ENCODE data around the gene SPATA22. TPM values are rescaled to one million over a fixed set of nuclear protein-coding genes. Genes with fewer than 3 reads are reported as not detected.

SPATA22 gene
- total RNA-seq, 1 donor: 2.2 TPM

DNA sequence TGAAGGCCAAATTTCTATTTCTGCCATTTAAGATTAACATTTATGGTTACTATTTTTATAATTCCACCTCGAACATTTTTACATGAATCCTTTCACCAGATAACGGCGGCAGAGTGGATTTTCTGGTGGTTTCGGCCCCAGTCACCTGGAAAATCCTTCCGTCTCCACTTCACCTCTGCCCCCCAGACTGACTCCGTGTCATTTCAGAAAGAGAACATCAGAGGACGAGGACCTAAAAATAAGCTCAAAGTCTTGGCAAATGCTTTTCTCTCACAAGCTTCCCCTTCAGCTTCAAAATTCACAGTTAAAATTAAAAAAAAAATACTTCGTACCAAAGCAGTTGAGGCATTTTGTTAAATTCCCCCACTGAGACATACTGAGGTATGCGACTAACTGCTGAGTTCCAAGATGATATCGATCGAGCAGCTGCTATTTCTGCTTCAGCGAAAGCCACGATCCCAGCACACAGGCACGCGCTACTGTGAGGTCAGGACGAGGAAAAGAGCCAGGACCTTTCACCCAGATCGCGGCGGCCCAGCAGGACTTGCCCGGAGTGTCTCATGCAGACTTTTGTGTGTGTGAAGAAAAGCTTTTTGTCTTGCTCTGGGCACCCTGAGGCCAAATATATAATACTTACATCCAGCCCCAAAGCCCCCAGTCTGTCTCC is 41.0 kb upstream of the SPATA22 start:
- Histone ChIP-seq H3K36me3 (ENCODE audit: insufficient read depth, low read length) (no peaks in the 10 kb centered on the region), H2AFZ (ENCODE audit: low read length) (peak overlapping the region; percentile 52), H3K4me1 (ENCODE audit: insufficient read depth, low read length) (peaks cover 9% of the 10 kb centered on the region), H3K9me3 (ENCODE audit: low read depth, low read length) (no peaks in the 10 kb centered on the region), H3K79me2 (ENCODE audit: insufficient read depth, low read length) (no peaks in the 10 kb centered on the region), H3K27ac (ENCODE audit: low read depth, low read length) (no peak overlapping the region), H3K4me3 (ENCODE audit: insufficient read depth, low read length) (peak overlapping the region; percentile 41), H4K20me1 (ENCODE audit: insufficient read depth, low read length) (no peaks in the 10 kb centered on the region), H3K4me2 (ENCODE audit: insufficient read depth, low read length) (peak overlapping the region; percentile 73), H3K27me3 (ENCODE audit: insufficient read depth, low read length) (no peaks in the 10 kb centered on the region)
- TF ChIP-seq CTCF (IDR thresholded peaks at IDR 0.05; ENCODE audit: extremely low read depth, low read depth, low read length): no peak
- DNase-seq (ENCODE audit: insufficient read length, low spot score, missing footprints): peak; percentile 94

DNA sequence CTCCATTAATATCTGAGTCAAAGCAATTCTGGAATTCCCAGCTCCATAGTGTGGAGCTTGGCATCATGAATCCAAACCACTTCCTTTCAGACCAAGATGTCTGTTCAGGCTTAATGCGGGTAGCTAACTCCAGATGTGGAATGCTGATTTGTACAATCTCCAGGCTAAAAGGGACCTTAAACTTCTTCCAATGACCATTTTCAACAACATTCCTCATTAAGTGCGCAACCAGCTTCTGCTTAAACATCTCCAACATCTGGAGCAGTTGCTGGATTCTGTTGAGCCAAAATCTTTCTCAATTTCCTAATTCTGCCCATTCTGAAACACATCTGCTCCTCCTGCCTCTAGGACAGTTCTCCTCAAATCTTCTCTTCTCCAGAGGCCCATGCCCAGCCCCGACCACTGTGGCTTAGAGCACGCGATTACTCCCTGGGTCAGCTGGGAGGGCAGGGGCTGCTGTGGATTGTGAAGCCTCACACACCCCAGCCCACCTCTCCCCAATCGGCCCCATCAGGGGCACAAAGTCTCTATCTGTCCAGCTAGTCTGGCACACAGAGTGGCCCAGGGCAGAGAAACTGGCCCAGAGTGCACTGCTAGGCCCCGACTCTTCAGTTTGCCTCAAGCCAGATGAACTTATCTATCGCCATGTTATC is 40.4 kb upstream of the SPATA22 start:
- no peak overlapping the region for H3K4me2 ChIP-seq (ENCODE audit: insufficient read depth, low read length)

GRCh38 chr17:3510090-3510489 is 38.5 kb upstream of the SPATA22 start:
- Histone ChIP-seq H3K27me3 (ENCODE audit: insufficient read depth, low read length) (no peaks in the 10 kb centered on the region), H2AFZ (ENCODE audit: low read length) (no peak overlapping the region), H3K27ac (ENCODE audit: low read depth, low read length) (no peak overlapping the region), H4K20me1 (ENCODE audit: insufficient read depth, low read length) (no peaks in the 10 kb centered on the region), H3K4me3 (ENCODE audit: insufficient read depth, low read length) (no peak overlapping the region), H3K9me3 (ENCODE audit: low read depth, low read length) (no peaks in the 10 kb centered on the region), H3K79me2 (ENCODE audit: insufficient read depth, low read length) (no peaks in the 10 kb centered on the region), H3K36me3 (ENCODE audit: insufficient read depth, low read length) (no peaks in the 10 kb centered on the region), H3K4me2 (ENCODE audit: insufficient read depth, low read length) (no peak overlapping the region), H3K4me1 (ENCODE audit: insufficient read depth, low read length) (peaks cover 9% of the 10 kb centered on the region)
- DNase-seq (ENCODE audit: insufficient read length, low spot score, missing footprints): no peak
- TF ChIP-seq CTCF (IDR thresholded peaks at IDR 0.05; ENCODE audit: extremely low read depth, low read depth, low read length): no peak

More for the DNA sequence above, 40.4 kb upstream of the SPATA22 start:
- no peak overlapping the region for H3K4me3 ChIP-seq (ENCODE audit: insufficient read depth, low read length)
- H3K27ac ChIP-seq (ENCODE audit: low read depth, low read length): no peak overlapping the region
- no peaks in the 10 kb centered on the region for H3K27me3 ChIP-seq (ENCODE audit: insufficient read depth, low read length)
- no peaks in the 10 kb centered on the region for H3K9me3 ChIP-seq (ENCODE audit: low read depth, low read length)
- H4K20me1 ChIP-seq (ENCODE audit: insufficient read depth, low read length): no peaks in the 10 kb centered on the region
- DNase-seq (ENCODE audit: insufficient read length, low spot score, missing footprints): no peak
- H3K4me1 ChIP-seq (ENCODE audit: insufficient read depth, low read length): peaks cover 9% of the 10 kb centered on the region
- no peaks in the 10 kb centered on the region for H3K36me3 ChIP-seq (ENCODE audit: insufficient read depth, low read length)
- peak overlapping the region; percentile 52 for H2AFZ ChIP-seq (ENCODE audit: low read length)
- no peaks in the 10 kb centered on the region for H3K79me2 ChIP-seq (ENCODE audit: insufficient read depth, low read length)
- TF ChIP-seq CTCF (IDR thresholded peaks at IDR 0.05; ENCODE audit: extremely low read depth, low read depth, low read length): no peak

- TF ChIP-seq CTCF (IDR thresholded peaks at IDR 0.05; ENCODE audit: extremely low read depth, low read depth, low read length): no peak
- no peak overlapping the region for H3K4me2 ChIP-seq (ENCODE audit: insufficient read depth, low read length)
- no peak overlapping the region for H2AFZ ChIP-seq (ENCODE audit: low read length)
- no peak overlapping the region for H3K4me3 ChIP-seq (ENCODE audit: insufficient read depth, low read length)
- H3K4me1 ChIP-seq (ENCODE audit: insufficient read depth, low read length): peaks cover 2% of the 10 kb centered on the region
- no peaks in the 10 kb centered on the region for H4K20me1 ChIP-seq (ENCODE audit: insufficient read depth, low read length)
- no peaks in the 10 kb centered on the region for H3K9me3 ChIP-seq (ENCODE audit: low read depth, low read length)
- no peaks in the 10 kb centered on the region for H3K79me2 ChIP-seq (ENCODE audit: insufficient read depth, low read length)
- no peak for DNase-seq (ENCODE audit: insufficient read length, low spot score, missing footprints)
- H3K36me3 ChIP-seq (ENCODE audit: insufficient read depth, low read length): no peaks in the 10 kb centered on the region
- no peaks in the 10 kb centered on the region for H3K27me3 ChIP-seq (ENCODE audit: insufficient read depth, low read length)
- no peak overlapping the region for H3K27ac ChIP-seq (ENCODE audit: low read depth, low read length)
Observed at GRCh38 chr17:3507869-3508268, 36.2 kb upstream of the SPATA22 start.
